Mesenchymal stem cell (in vitro differentiated cells and primary cell): Measurements from ENCODE around the gene PDGFD.

Experiments used
- DNase-seq: peaks from one replicate; pipeline ENCODE4 v3.0.0-alpha.2; 2013
- H2AFZ ChIP-seq: one replicate; pipeline ENCODE4 v1.6.1; 2013; ENCODE audit warnings: low read depth, mild to moderate bottlenecking, control low read depth, inconsistent platforms, low read length, moderate library complexity
- H2AK5ac ChIP-seq: 2 replicates; pipeline ENCODE4 v1.6.1; 2013; ENCODE audit warnings: low read length, moderate library complexity, mild to moderate bottlenecking, inconsistent platforms; ENCODE audit not compliant: severe bottlenecking
- H2BK120ac ChIP-seq: one replicate; pipeline ENCODE4 v1.6.1; 2013; ENCODE audit warnings: low read depth, mild to moderate bottlenecking, inconsistent platforms, low read length, moderate library complexity
- H2BK12ac ChIP-seq, 2 experiments: one replicate each; pipeline ENCODE4 v1.6.1; 2013; ENCODE audit warnings: inconsistent platforms in 2 of 2, low read length in 2 of 2, mild to moderate bottlenecking in 2 of 2, moderate library complexity in 2 of 2, control low read depth in 1 of 2
- H2BK15ac ChIP-seq: one replicate; pipeline ENCODE4 v1.6.1; 2013; ENCODE audit warnings: mild to moderate bottlenecking, low read depth, inconsistent platforms; ENCODE audit not compliant: poor library complexity, severe bottlenecking
- H2BK5ac ChIP-seq: 2 replicates; pipeline ENCODE4 v1.6.1; 2013; ENCODE audit warnings: low read depth, mild to moderate bottlenecking, low read length, control low read depth, inconsistent platforms; ENCODE audit not compliant: poor library complexity, severe bottlenecking
- H3K14ac ChIP-seq, 2 experiments: one replicate each; pipeline ENCODE4 v1.6.1; 2013; ENCODE audit warnings: inconsistent platforms in 2 of 2, low read length in 2 of 2, control low read depth in 1 of 2, mild to moderate bottlenecking in 1 of 2, moderate library complexity in 1 of 2
- H3K18ac ChIP-seq, 2 experiments: one replicate each; pipeline ENCODE4 v1.6.1; 2013; ENCODE audit warnings: inconsistent platforms in 2 of 2, low read length in 2 of 2, control low read depth in 1 of 2, low read depth in 1 of 2, mild to moderate bottlenecking in 1 of 2
- H3K23ac ChIP-seq, 2 experiments: one replicate each; pipeline ENCODE4 v1.6.1; 2013; ENCODE audit warnings: inconsistent platforms in 2 of 2, low read length in 2 of 2, mild to moderate bottlenecking in 2 of 2, moderate library complexity in 2 of 2, control low read depth in 1 of 2
- H3K27ac ChIP-seq: 2 replicates; pipeline ENCODE4 v1.5.1; 2013; ENCODE audit warnings: mild to moderate bottlenecking, moderate library complexity, low read length, control low read depth, inconsistent platforms; ENCODE audit not compliant: poor library complexity, severe bottlenecking
- H3K27me3 ChIP-seq, 2 experiments: 2 replicates each; pipeline versions ENCODE4 v1.6.1 to v1.7.0; 2013; ENCODE audit warnings: low read length in 2 of 2, mild to moderate bottlenecking in 2 of 2, moderate library complexity in 2 of 2, control low read depth in 1 of 2, inconsistent platforms in 1 of 2; ENCODE audit not compliant: control insufficient read depth in 1 of 2, insufficient read depth in 1 of 2
- H3K36me3 ChIP-seq, 2 experiments: 2 replicates each; pipeline versions ENCODE4 v1.6.1 to v1.7.0; 2013; ENCODE audit warnings: low read length in 2 of 2, control low read depth in 1 of 2, inconsistent platforms in 1 of 2, low read depth in 1 of 2, mild to moderate bottlenecking in 1 of 2; ENCODE audit not compliant: insufficient read depth in 2 of 2, control insufficient read depth in 1 of 2
- H3K4ac ChIP-seq, 2 experiments: one replicate each; pipeline ENCODE4 v1.6.1; 2013; ENCODE audit warnings: inconsistent platforms in 2 of 2, low read length in 2 of 2, mild to moderate bottlenecking in 2 of 2, moderate library complexity in 2 of 2, control low read depth in 1 of 2, low read depth in 1 of 2
- H3K4me1 ChIP-seq: 2 replicates; pipeline ENCODE4 v1.6.1; 2013; ENCODE audit warnings: low read depth, low read length, control low read depth; ENCODE audit not compliant: control insufficient read depth, insufficient read depth
- H3K4me2 ChIP-seq: 2 replicates; pipeline ENCODE4 v1.6.1; 2013; ENCODE audit warnings: low read length, mild to moderate bottlenecking, inconsistent platforms; ENCODE audit not compliant: poor library complexity, severe bottlenecking
- H3K4me3 ChIP-seq, 2 experiments: 2 replicates each; pipeline versions ENCODE4 v1.5.1 to v1.7.0; 2013; ENCODE audit warnings: low read length in 2 of 2, mild to moderate bottlenecking in 2 of 2, control low read depth in 1 of 2, low read depth in 1 of 2; ENCODE audit not compliant: insufficient read depth in 1 of 2
- H3K79me1 ChIP-seq: replicated peaks from 2 replicates; pipeline ENCODE4 v1.6.1; 2013; ENCODE audit warnings: mild to moderate bottlenecking, control low read depth, low read length, inconsistent platforms; ENCODE audit not compliant: poor library complexity, severe bottlenecking
- H3K9ac ChIP-seq: 2 replicates; pipeline ENCODE4 v1.7.0; 2013; ENCODE audit warnings: mild to moderate bottlenecking, low read length, moderate library complexity
- H3K9me3 ChIP-seq: 2 replicates; pipeline ENCODE4 v1.7.0; 2013; ENCODE audit warnings: mild to moderate bottlenecking, low read length; ENCODE audit not compliant: control insufficient read depth
- H4K8ac ChIP-seq: one replicate; pipeline ENCODE4 v1.6.1; 2013; ENCODE audit warnings: inconsistent platforms, mild to moderate bottlenecking, low read length, moderate library complexity
- H4K91ac ChIP-seq: one replicate; pipeline ENCODE4 v1.6.1; 2013; ENCODE audit warnings: mild to moderate bottlenecking, low read length, inconsistent platforms
- WGBS: methylation state at CpG from one replicate; pipeline ENCODE4 v1.1.7; 2013; ENCODE audit warnings: mixed read lengths; 5-methylcytosine and 5-hydroxymethylcytosine counted together

Gene PDGFD

GRCh38 chr11:104033561-104033960, 130.4 kb downstream of the PDGFD start:
- no peak overlapping the region for H2BK15ac ChIP-seq
- no peak overlapping the region for H2BK12ac ChIP-seq
- no peak overlapping the region for H3K27ac ChIP-seq
- no peaks in the 10 kb centered on the region for H3K4me1 ChIP-seq
- H3K27me3 ChIP-seq = no peaks in the 10 kb centered on the region
- no peak overlapping the region for H2AFZ ChIP-seq
- H3K4me3 ChIP-seq = no peak overlapping the region
- H3K9me3 ChIP-seq = no peaks in the 10 kb centered on the region
- no peak overlapping the region for H3K18ac ChIP-seq
- no peak overlapping the region for H4K8ac ChIP-seq
- no peak overlapping the region for H2AK5ac ChIP-seq
- no peak overlapping the region for H2BK120ac ChIP-seq
- no peak overlapping the region for H3K23ac ChIP-seq
- no peaks in the 10 kb centered on the region for H3K79me1 ChIP-seq
- H4K91ac ChIP-seq = no peak overlapping the region
- WGBS = no CpG with 5 or more reads among the region's 1 CpG
- no peaks in the 10 kb centered on the region for H3K36me3 ChIP-seq
- DNase-seq = peak; percentile 18
- H2BK5ac ChIP-seq = no peak overlapping the region
- peak overlapping the region; percentile 41 for H3K9ac ChIP-seq
- no peak overlapping the region for H3K4me2 ChIP-seq
- no peak overlapping the region for H3K4ac ChIP-seq
- H3K14ac ChIP-seq = no peak overlapping the region

GRCh38 chr11:104033134-104033533, 130.8 kb downstream of the PDGFD start:
- Histone ChIP-seq H3K4me2 (no peak overlapping the region), H2BK120ac (no peak overlapping the region), H3K4ac (no peak overlapping the region), H3K27me3 (no peaks in the 10 kb centered on the region), H4K91ac (no peak overlapping the region), H2BK5ac (no peak overlapping the region), H3K9ac (peak overlapping the region; percentile 41), H3K27ac (no peak overlapping the region), H2AFZ (no peak overlapping the region), H3K36me3 (no peaks in the 10 kb centered on the region), H3K4me1 (no peaks in the 10 kb centered on the region), H3K79me1 (no peaks in the 10 kb centered on the region), H3K23ac (no peak overlapping the region), H3K18ac (no peak overlapping the region), H3K14ac (no peak overlapping the region), H2BK15ac (no peak overlapping the region), H4K8ac (no peak overlapping the region), H3K4me3 (no peak overlapping the region), H2BK12ac (no peak overlapping the region), H3K9me3 (no peaks in the 10 kb centered on the region), H2AK5ac (no peak overlapping the region)
- peak; percentile 84 for DNase-seq

- no peak overlapping the region for H3K4ac ChIP-seq
- H3K79me1 ChIP-seq = no peaks in the 10 kb centered on the region
- no peak overlapping the region for H4K8ac ChIP-seq
- DNase-seq = peak; percentile 21
- no peaks in the 10 kb centered on the region for H3K27me3 ChIP-seq
- no peak overlapping the region for H2AFZ ChIP-seq
- no peak overlapping the region for H3K18ac ChIP-seq
- H2BK12ac ChIP-seq = no peak overlapping the region
- H3K36me3 ChIP-seq = no peaks in the 10 kb centered on the region
- 60% methylated on average over 2 of the region's 3 CpGs for WGBS
- no peak overlapping the region for H2BK15ac ChIP-seq
- no peak overlapping the region for H3K23ac ChIP-seq
- no peak overlapping the region for H2AK5ac ChIP-seq
- H3K9ac ChIP-seq = no peak overlapping the region
- H4K91ac ChIP-seq = no peak overlapping the region
- no peak overlapping the region for H3K14ac ChIP-seq
- no peak overlapping the region for H3K4me2 ChIP-seq
- no peak overlapping the region for H2BK5ac ChIP-seq
- H3K9me3 ChIP-seq = no peaks in the 10 kb centered on the region
- no peak overlapping the region for H2BK120ac ChIP-seq
- no peaks in the 10 kb centered on the region for H3K4me1 ChIP-seq
- no peak overlapping the region for H3K27ac ChIP-seq
- no peak overlapping the region for H3K4me3 ChIP-seq
Observed at GRCh38 chr11:104028476-104029263, 135.3 kb downstream of the PDGFD start.

GRCh38 chr11:104024572-104024971, 139.4 kb downstream of the PDGFD start:
- no peak overlapping the region for H3K18ac ChIP-seq
- H2BK5ac ChIP-seq = no peak overlapping the region
- H2BK12ac ChIP-seq = no peak overlapping the region
- H3K9ac ChIP-seq = no peak overlapping the region
- no peaks in the 10 kb centered on the region for H3K9me3 ChIP-seq
- H4K8ac ChIP-seq = no peak overlapping the region
- H3K4me2 ChIP-seq = no peak overlapping the region
- H3K4me3 ChIP-seq = no peak overlapping the region
- no peak overlapping the region for H3K27ac ChIP-seq
- no peak for DNase-seq
- H2AK5ac ChIP-seq = no peak overlapping the region
- H3K4ac ChIP-seq = no peak overlapping the region
- H3K23ac ChIP-seq = no peak overlapping the region
- H4K91ac ChIP-seq = no peak overlapping the region
- no peaks in the 10 kb centered on the region for H3K36me3 ChIP-seq
- H2AFZ ChIP-seq = no peak overlapping the region
- H2BK120ac ChIP-seq = no peak overlapping the region
- no peaks in the 10 kb centered on the region for H3K27me3 ChIP-seq
- no peak overlapping the region for H3K14ac ChIP-seq
- H2BK15ac ChIP-seq = no peak overlapping the region
- no peaks in the 10 kb centered on the region for H3K79me1 ChIP-seq
- WGBS = 100% methylated on average over 2 of the region's 2 CpGs
- no peaks in the 10 kb centered on the region for H3K4me1 ChIP-seq
